ENCODE measurements around the gene PRAMEF18.
"Not testable (repeated sequence)": the region's sequence is repeated elsewhere in the genome, so short reads cannot be mapped to it uniquely, and the experiment has no call there.

PRAMEF18 gene

GRCh38 chr1:13225675-13226204 lies at the start of gene PRAMEF18:
Gene PRAMEF18, minus strand, starts transcription at chr1:13226154. Its CDS starts 48 bp downstream, at chr1:13226106.
- DNase-seq (ENCODE audit: low read depth, low spot score); H3K4me3 ChIP-seq; H3K9ac ChIP-seq (ENCODE audit: insufficient read length); H3K27ac ChIP-seq; H3K36me3 ChIP-seq (ENCODE audit: insufficient read depth, low read length); H3K9me3 ChIP-seq (ENCODE audit: low read depth, low read length): not testable (repeated sequence)

- DNase-seq (ENCODE audit: low read depth, low spot score); H3K36me3 ChIP-seq (ENCODE audit: insufficient read depth, low read length); H3K4me3 ChIP-seq; H3K27ac ChIP-seq; H3K9me3 ChIP-seq (ENCODE audit: low read depth, low read length); H3K9ac ChIP-seq (ENCODE audit: insufficient read length): not testable (repeated sequence)
Observed at GRCh38 chr1:13265124-13265523, 39.2 kb upstream of the PRAMEF18 start.

- H3K9ac ChIP-seq (ENCODE audit: insufficient read length); DNase-seq (ENCODE audit: low read depth, low spot score); H3K9me3 ChIP-seq (ENCODE audit: low read depth, low read length); H3K4me3 ChIP-seq; H3K27ac ChIP-seq; H3K36me3 ChIP-seq (ENCODE audit: insufficient read depth, low read length): not testable (repeated sequence)
Observed at GRCh38 chr1:13253898-13254297, 27.9 kb upstream of the PRAMEF18 start, which contains the start of gene PRAMEF5. Gene PRAMEF5, plus strand, starts transcription at chr1:13254198. Its CDS starts 5,071 bp downstream, at chr1:13259269.

GRCh38 chr1:13247122-13247521 lies 21.2 kb upstream of the PRAMEF18 start:
- not testable (repeated sequence) for H3K9ac ChIP-seq (ENCODE audit: insufficient read length); H3K9me3 ChIP-seq (ENCODE audit: low read depth, low read length); H3K4me3 ChIP-seq; H3K27ac ChIP-seq; DNase-seq (ENCODE audit: low read depth, low spot score); H3K36me3 ChIP-seq (ENCODE audit: insufficient read depth, low read length)

GRCh38 chr1:13246554-13246871 lies 20.6 kb upstream of the PRAMEF18 start:
- H3K27ac ChIP-seq; H3K4me3 ChIP-seq; H3K9me3 ChIP-seq (ENCODE audit: low read depth, low read length); H3K9ac ChIP-seq (ENCODE audit: insufficient read length); H3K36me3 ChIP-seq (ENCODE audit: insufficient read depth, low read length); DNase-seq (ENCODE audit: low read depth, low spot score): not testable (repeated sequence)

GRCh38 chr1:13245841-13246553 lies 20.0 kb upstream of the PRAMEF18 start:
- H3K36me3 ChIP-seq (ENCODE audit: insufficient read depth, low read length); H3K4me3 ChIP-seq; H3K9ac ChIP-seq (ENCODE audit: insufficient read length); DNase-seq (ENCODE audit: low read depth, low spot score); H3K9me3 ChIP-seq (ENCODE audit: low read depth, low read length); H3K27ac ChIP-seq: not testable (repeated sequence)

GRCh38 chr1:13243536-13244263 lies 17.7 kb upstream of the PRAMEF18 start:
- H3K4me3 ChIP-seq; H3K36me3 ChIP-seq (ENCODE audit: insufficient read depth, low read length); DNase-seq (ENCODE audit: low read depth, low spot score); H3K27ac ChIP-seq; H3K9me3 ChIP-seq (ENCODE audit: low read depth, low read length); H3K9ac ChIP-seq (ENCODE audit: insufficient read length): not testable (repeated sequence)

- not testable (repeated sequence) for H3K9ac ChIP-seq (ENCODE audit: insufficient read length); H3K4me3 ChIP-seq; H3K36me3 ChIP-seq (ENCODE audit: insufficient read depth, low read length); H3K9me3 ChIP-seq (ENCODE audit: low read depth, low read length); H3K27ac ChIP-seq; DNase-seq (ENCODE audit: low read depth, low spot score)
Observed at GRCh38 chr1:13239633-13240032, 13.7 kb upstream of the PRAMEF18 start.

- H3K27ac ChIP-seq; H3K9me3 ChIP-seq (ENCODE audit: low read depth, low read length); H3K4me3 ChIP-seq; H3K9ac ChIP-seq (ENCODE audit: insufficient read length); DNase-seq (ENCODE audit: low read depth, low spot score); H3K36me3 ChIP-seq (ENCODE audit: insufficient read depth, low read length): not testable (repeated sequence)
Observed at GRCh38 chr1:13237572-13237971, 11.6 kb upstream of the PRAMEF18 start.

GRCh38 chr1:13234057-13234456 lies 8.1 kb upstream of the PRAMEF18 start:
- not testable (repeated sequence) for H3K9ac ChIP-seq (ENCODE audit: insufficient read length); DNase-seq (ENCODE audit: low read depth, low spot score); H3K9me3 ChIP-seq (ENCODE audit: low read depth, low read length); H3K4me3 ChIP-seq; H3K36me3 ChIP-seq (ENCODE audit: insufficient read depth, low read length); H3K27ac ChIP-seq

GRCh38 chr1:13232056-13232455 lies 6.1 kb upstream of the PRAMEF18 start:
- not testable (repeated sequence) for DNase-seq (ENCODE audit: low read depth, low spot score); H3K27ac ChIP-seq; H3K4me3 ChIP-seq; H3K9ac ChIP-seq (ENCODE audit: insufficient read length); H3K9me3 ChIP-seq (ENCODE audit: low read depth, low read length); H3K36me3 ChIP-seq (ENCODE audit: insufficient read depth, low read length)

- DNase-seq (ENCODE audit: low read depth, low spot score); H3K4me3 ChIP-seq; H3K27ac ChIP-seq; H3K9me3 ChIP-seq (ENCODE audit: low read depth, low read length); H3K36me3 ChIP-seq (ENCODE audit: insufficient read depth, low read length); H3K9ac ChIP-seq (ENCODE audit: insufficient read length): not testable (repeated sequence)
Observed at GRCh38 chr1:13231061-13231750, 5.3 kb upstream of the PRAMEF18 start.

- not testable (repeated sequence) for H3K4me3 ChIP-seq
Observed at GRCh38 chr1:13230601-13231000, 4.6 kb upstream of the PRAMEF18 start.

GRCh38 chr1:13230096-13230495 lies 4.1 kb upstream of the PRAMEF18 start:
- H3K27ac ChIP-seq; H3K9me3 ChIP-seq (ENCODE audit: low read depth, low read length); H3K9ac ChIP-seq (ENCODE audit: insufficient read length); H3K4me3 ChIP-seq; H3K36me3 ChIP-seq (ENCODE audit: insufficient read depth, low read length); DNase-seq (ENCODE audit: low read depth, low spot score): not testable (repeated sequence)

More at GRCh38 chr1:13230601-13231000, 4.6 kb upstream of the PRAMEF18 start:
- H3K9me3 ChIP-seq (ENCODE audit: low read depth, low read length); H3K27ac ChIP-seq; H3K9ac ChIP-seq (ENCODE audit: insufficient read length); DNase-seq (ENCODE audit: low read depth, low spot score); H3K36me3 ChIP-seq (ENCODE audit: insufficient read depth, low read length): not testable (repeated sequence)

All from SK-N-MC (cell line).